T-helper 2 cell (primary cell): ENCODE results near the gene BRD3.
A peak's percentile ranks its signal among the peaks of the same experiment; 100 is the strongest.

Source experiments
- DNase-seq, 5 experiments: peaks; one replicate each; pipeline versions ENCODE4 v3.0.0 to v3.0.0-alpha.2; 2012 to 2022

The BRD3 gene

DNA sequence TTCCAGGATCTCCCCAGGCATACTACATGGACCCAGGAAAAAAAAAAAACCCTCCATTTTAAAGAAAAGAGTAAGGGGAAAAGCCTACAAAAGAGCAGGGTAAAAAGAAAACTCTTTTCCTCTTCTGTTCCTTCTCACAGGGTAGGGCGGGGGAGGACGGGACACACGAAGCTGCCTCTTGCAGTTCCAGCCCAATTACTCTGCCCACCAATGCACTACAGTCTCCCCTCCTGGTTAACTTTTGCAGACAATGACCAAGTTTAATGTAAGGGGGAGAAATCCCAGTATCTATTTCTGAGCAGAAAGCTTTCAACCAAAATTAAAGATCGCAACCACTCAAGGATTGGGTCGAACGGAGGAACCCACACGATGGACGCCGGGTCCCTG, 1.3 kb downstream of the BRD3 start:
- DNase-seq, result no peak

DNA sequence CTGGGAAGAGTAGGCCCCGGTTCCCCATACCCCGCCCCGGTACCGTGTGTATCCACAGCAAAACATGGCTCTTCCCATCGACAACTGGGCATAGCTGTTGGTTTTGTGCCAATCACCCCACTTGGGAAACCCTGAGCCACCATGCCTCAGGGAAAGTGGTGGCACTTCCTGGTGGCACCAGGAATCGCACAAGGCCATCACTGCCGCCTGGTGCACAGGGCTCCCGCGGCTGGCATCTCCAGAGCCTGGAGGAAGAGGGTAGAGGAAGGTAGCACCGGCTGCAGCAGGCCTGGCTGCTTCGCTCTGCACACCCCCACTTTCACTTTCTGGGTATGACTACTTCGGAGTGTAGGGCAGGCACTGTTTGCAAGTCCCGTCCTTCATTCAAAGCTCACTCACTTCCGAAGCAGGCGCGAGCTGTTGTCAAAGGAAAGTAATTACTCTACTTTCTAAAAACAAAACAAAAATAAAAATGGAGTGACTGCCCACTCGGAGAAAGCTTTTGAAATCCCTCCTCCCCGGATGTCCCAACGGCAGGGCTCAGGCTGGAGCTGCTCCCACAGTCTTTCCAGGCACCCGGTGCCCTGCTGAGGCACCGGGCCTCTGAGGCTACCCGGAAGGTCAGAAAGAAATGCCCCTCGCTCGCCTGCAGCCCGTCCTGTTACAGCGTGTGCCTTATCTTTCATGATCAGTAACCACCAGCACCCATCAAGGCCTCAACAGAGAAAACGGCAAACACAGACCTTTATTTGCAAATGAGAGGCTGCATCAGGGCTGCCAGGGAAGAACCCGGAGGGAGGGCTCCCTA, 2.0 kb downstream of the BRD3 start:
- peak in 3 of 5 experiments; percentile 37 to 94 (median 42) for DNase-seq

- DNase-seq, result no peak
Observed at GRCh38 chr9:134064711-134065110, 3.1 kb downstream of the BRD3 start.

DNA sequence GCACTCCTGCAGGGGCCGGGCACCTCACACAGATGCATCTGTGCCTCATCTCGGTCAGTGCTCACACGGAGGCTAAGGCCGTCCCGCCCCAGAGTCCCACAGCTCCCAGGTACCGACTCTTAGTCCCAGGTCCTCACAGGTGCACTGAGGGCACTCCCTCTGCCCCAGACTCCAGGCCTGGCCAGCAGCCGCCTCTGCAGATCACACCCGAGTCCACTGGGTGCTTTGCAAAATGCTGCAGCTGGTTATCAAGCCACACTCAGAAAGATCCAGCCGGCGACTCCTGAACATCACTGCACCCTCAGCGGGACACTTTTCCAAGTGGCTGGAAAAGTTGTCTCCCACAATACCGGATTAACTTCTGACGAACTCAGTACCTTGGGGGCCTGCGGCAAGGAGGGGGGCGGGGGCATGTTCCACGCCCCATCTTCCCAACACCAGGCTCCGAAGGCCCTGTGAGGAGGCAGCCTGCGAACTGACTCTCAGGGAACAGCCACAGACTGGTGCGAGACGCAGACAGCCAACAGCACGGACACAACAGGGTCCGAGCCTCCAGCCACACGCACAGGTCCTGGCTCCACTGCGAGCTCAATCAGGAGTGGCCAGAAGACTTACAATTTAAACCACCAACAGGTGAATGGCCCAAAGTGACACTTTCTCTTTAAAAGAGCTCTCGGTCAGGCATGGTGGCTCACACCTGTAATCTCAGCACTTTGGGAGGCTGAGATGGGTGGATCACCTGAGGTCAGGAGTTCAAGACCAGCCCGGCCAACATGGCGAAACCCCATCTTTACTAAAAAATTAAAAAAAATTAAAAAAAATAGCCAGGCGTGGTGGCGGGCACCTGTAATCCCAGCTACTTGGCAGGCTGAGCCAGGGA, 4.0 kb downstream of the BRD3 start:
- no peak for DNase-seq

GRCh38 chr9:134063088-134063570, 4.7 kb downstream of the BRD3 start:
- no peak for DNase-seq

- DNase-seq, result no peak
Observed at GRCh38 chr9:134062461-134063087, 5.3 kb downstream of the BRD3 start.

GRCh38 chr9:134061688-134062371, 6.0 kb downstream of the BRD3 start:
- no peak for DNase-seq

DNA sequence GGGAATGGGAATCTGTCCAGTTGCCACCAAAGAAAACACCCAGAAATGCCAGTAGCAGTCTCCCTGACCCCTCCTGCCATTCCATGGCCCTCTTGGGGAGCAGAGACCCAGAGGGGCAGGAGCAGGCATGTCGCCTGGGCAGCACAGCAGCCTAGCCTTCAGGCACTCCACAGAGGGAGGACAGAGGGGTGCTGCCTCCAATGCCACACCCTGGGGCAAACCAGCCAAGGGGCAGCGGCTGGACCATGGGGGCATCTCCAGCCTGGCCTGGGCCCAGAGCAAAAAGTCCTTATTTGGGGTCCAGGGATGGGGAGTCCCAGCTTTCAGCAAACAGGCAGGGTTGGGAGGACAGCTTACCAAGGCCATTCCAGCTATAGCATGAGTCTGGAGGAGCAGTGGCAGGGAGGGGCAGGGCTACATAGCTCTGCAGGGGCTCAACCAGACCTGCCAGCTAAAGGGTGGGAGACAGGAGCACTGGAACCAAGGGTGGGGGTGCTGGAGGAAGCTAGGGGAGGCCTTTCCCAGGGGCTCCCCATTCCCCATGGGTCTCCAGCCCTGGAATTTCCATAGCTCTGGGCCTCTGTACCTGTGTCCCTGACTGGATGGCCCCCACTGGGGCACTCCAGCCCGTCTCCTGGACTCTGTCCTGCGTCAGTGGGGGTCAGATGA, 6.7 kb downstream of the BRD3 start:
- no peak for DNase-seq

DNA sequence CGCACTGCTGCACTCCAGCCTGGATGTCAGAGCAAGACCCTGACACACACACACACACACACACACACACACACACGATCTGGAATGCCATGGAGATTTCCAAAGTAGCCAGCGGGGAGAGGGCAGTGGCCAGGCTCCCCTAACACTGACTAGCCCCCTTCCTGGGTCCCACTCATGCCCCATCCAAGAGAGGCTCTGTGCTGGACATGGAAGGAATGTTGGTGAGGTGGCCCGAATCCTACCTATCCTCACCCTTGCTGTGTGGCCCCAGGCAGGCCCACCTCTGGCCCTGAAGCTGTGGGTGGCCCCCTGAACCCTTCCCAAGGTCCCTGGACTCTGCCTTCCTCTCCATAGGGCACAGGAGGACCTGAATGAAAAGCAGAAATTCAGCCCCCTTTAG, 7.3 kb downstream of the BRD3 start:
- no peak for DNase-seq

- DNase-seq, result peak in 1 of 5 experiments; percentile 42
Observed at GRCh38 chr9:134059661-134060395, 8.0 kb downstream of the BRD3 start.

- no peak for DNase-seq
Observed at GRCh38 chr9:134059188-134059641, 8.6 kb downstream of the BRD3 start.

DNA sequence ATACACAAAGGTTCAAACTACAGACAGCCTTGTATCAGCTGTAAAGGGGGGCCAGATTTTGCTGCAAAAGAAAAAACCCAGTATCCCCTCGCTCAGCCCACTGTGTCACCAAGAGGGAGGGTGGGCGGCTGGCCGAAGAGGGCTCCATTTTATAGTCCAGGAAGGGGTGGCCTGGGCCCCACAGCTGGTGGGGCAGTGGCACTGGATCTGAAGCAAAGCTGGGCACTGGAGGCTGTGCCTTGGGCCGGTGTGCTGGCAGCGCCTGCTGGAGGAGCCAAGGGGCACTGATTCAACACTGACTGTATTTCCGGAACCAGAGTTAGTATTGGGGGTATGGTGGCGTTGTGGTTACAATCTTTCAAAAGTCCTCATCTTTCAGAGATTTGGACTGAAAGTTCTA, 9.1 kb downstream of the BRD3 start:
- no peak for DNase-seq

GRCh38 chr9:134057751-134058701, 9.8 kb downstream of the BRD3 start:
- DNase-seq, result no peak

GRCh38 chr9:134057307-134057657, 10.5 kb downstream of the BRD3 start:
- DNase-seq, result no peak

DNA sequence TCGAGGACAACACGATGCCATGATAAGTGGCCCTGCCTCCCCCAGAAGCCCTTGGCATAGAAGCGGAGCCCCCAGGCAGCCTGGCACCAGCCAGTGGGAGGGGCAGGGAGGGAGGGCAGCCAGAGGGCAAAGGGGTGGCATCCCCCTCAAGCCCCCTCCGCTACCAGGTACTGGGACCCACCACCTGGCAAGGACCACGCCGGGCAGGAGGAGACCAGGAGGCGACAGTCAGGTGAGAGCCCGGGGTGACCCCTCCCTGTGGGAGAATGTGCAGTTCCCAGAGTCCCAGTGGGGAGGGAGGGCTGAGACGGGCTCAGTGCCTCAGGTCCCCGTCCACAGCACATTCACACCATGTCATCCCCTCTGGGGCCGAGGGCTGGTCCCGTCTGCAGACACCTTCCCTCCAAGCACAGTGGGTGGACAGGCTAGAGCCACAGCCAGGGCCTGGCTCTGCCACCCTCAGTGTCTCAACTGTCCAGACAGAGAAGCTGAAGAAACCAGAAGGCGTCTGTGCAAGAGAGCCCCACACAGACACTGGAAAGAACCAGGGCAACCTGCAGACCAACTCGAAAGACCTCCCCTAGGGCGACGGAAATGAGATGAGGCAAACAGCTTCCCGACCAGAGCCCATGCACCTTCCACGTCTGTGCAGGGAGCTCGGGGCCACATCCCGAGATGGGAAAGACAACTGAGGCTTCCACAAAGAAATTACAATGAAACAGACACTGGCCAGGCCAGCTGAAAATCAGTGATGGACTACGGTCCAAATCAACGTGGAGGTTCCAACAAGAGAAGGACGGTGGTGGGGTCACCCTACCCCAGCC, 11.1 kb downstream of the BRD3 start:
- DNase-seq, result no peak

- no peak for DNase-seq
Observed at GRCh38 chr9:134055981-134056461, 11.8 kb downstream of the BRD3 start.

DNA sequence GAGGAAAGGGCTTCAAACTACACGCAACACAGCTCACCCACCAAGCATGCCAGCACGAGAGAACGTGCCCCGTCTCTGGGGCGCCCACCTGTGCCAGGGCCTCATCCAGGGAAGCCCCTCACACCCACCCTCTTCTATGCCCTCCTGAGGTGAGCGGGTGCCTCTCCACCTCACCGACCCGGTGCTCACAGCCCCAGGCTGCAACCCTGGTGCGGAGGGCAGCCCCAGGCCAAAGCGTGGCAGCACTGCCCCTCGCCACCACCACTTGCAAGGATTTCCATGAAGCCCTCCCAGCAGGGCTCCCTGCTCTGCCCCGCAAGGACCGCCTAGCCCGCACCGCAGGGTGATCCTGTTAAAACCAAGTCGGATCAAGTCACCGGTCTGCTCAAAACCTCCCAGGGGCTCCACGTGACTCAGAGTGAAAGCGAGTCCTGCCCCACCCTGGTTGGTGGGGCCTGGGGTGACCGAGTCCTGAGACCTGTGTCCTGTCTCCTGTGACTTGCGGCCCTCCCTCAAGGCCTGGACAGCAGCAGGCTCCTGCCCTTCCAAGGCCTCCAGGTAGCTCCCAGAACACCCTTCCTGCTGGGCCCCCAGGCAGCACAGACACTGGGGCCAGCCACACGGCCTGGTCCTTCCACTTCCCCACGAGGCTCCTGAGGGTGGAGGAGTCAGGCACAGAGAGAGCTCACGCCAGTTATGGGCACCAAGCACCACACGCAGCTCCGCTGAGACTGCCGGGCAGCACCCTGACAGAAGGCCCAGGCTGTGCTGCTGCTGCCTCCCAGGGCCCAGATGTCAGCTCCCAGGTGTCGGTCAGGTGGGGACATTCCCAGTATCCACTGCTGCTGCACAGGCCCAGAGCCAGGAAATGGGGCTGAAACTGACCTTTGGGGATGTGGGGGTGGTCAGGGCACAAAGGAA, 12.7 kb downstream of the BRD3 start:
- no peak for DNase-seq
